Memory B cell (primary cell): ENCODE results near the gene C6orf47.

ENCODE experiments used
- ATAC-seq: fragments of 150-1000 bp; cut with Tn5 transposase; 2 replicates; pipeline ENCODE4 v1.10.0; 2021; ENCODE audit warnings: low read depth, mild to moderate bottlenecking, moderate library complexity
- DNase-seq, 2 donors: peaks; one replicate each; pipeline ENCODE4 v3.0.0; 2022; ENCODE audit warnings: low spot score in 2 of 2
- H3K27ac Mint-ChIP-seq: one replicate; pipeline ENCODE4 v1.8.0; 2022; ENCODE audit warnings: mild to moderate bottlenecking, moderate library complexity, mixed read lengths
- H3K27me3 Mint-ChIP-seq: one replicate; pipeline ENCODE4 v1.8.0; 2022; ENCODE audit warnings: mixed read lengths
- H3K36me3 Mint-ChIP-seq: one replicate; pipeline ENCODE4 v1.8.0; 2022; ENCODE audit warnings: mild to moderate bottlenecking, mixed read lengths
- H3K4me1 Mint-ChIP-seq: one replicate; pipeline ENCODE4 v1.8.0; 2022; ENCODE audit warnings: mixed read lengths
- H3K4me3 Mint-ChIP-seq: one replicate; pipeline ENCODE4 v1.8.0; 2022; ENCODE audit warnings: mild to moderate bottlenecking, moderate library complexity, mixed read lengths
- H3K9me3 Mint-ChIP-seq: one replicate; pipeline ENCODE4 v1.8.0; 2022; ENCODE audit warnings: mixed read lengths

The C6orf47 gene

GRCh38 chr6:31659649-31660380 is 763 bp downstream of the C6orf47 start:
- Mint-ChIP-seq H3K4me1 (peaks cover 69% of the 10 kb centered on the region), H3K4me3 (peak overlapping the region; percentile 94), H3K27ac (peak overlapping the region; percentile 87), H3K36me3 (peaks cover 23% of the 10 kb centered on the region), H3K27me3 (no peaks in the 10 kb centered on the region), H3K9me3 (no peaks in the 10 kb centered on the region)
- ATAC-seq = peak; percentile 62
- no peak for DNase-seq

GRCh38 chr6:31658983-31659648 is 1.5 kb downstream of the C6orf47 start:
- H3K9me3 Mint-ChIP-seq = no peaks in the 10 kb centered on the region
- H3K36me3 Mint-ChIP-seq = peaks cover 20% of the 10 kb centered on the region
- H3K4me1 Mint-ChIP-seq = peaks cover 62% of the 10 kb centered on the region
- H3K27ac Mint-ChIP-seq = peak overlapping the region; percentile 87
- ATAC-seq = no peak
- DNase-seq = no peak
- H3K27me3 Mint-ChIP-seq = no peaks in the 10 kb centered on the region
- peak overlapping the region; percentile 94 for H3K4me3 Mint-ChIP-seq

GRCh38 chr6:31658158-31658688 is 2.4 kb downstream of the C6orf47 start:
- H3K4me3 Mint-ChIP-seq = peak overlapping the region; percentile 4
- ATAC-seq = no peak
- no peak overlapping the region for H3K27ac Mint-ChIP-seq
- no peaks in the 10 kb centered on the region for H3K9me3 Mint-ChIP-seq
- peaks cover 53% of the 10 kb centered on the region for H3K4me1 Mint-ChIP-seq
- no peak for DNase-seq
- no peaks in the 10 kb centered on the region for H3K27me3 Mint-ChIP-seq
- H3K36me3 Mint-ChIP-seq = peaks cover 18% of the 10 kb centered on the region

- peaks cover 17% of the 10 kb centered on the region for H3K36me3 Mint-ChIP-seq
- H3K27me3 Mint-ChIP-seq = no peaks in the 10 kb centered on the region
- peaks cover 54% of the 10 kb centered on the region for H3K4me1 Mint-ChIP-seq
- no peak overlapping the region for H3K27ac Mint-ChIP-seq
- H3K9me3 Mint-ChIP-seq = no peaks in the 10 kb centered on the region
- DNase-seq (no peak), ATAC-seq (no peak)
- no peak overlapping the region for H3K4me3 Mint-ChIP-seq
Observed at GRCh38 chr6:31657406-31658157, 3.0 kb downstream of the C6orf47 start.

GRCh38 chr6:31655349-31656237 is 5.0 kb downstream of the C6orf47 start, which contains the start of gene APOM:
Gene APOM, plus strand, starts transcription at chr6:31655894. Its CDS starts 73 bp downstream, at chr6:31655967.
- H3K36me3 Mint-ChIP-seq = peaks cover 17% of the 10 kb centered on the region
- peaks cover 53% of the 10 kb centered on the region for H3K4me1 Mint-ChIP-seq
- peak within 1 kb of the TSS; percentile 39 for H3K27ac Mint-ChIP-seq
- no peaks in the 10 kb centered on the region for H3K9me3 Mint-ChIP-seq
- ATAC-seq (no peak), DNase-seq (no peak)
- no peaks in the 10 kb centered on the region for H3K27me3 Mint-ChIP-seq
- H3K4me3 Mint-ChIP-seq = no peak within 1 kb of the TSS

- peaks cover 47% of the 10 kb centered on the region for H3K4me1 Mint-ChIP-seq
- H3K4me3 Mint-ChIP-seq = no peak overlapping the region
Observed at GRCh38 chr6:31654574-31655348, 5.8 kb downstream of the C6orf47 start.

GRCh38 chr6:31652925-31653724 is 7.5 kb downstream of the C6orf47 start:
- Mint-ChIP-seq H3K4me1 (peaks cover 35% of the 10 kb centered on the region), H3K9me3 (no peaks in the 10 kb centered on the region), H3K27me3 (no peaks in the 10 kb centered on the region), H3K27ac (peak overlapping the region; percentile 99), H3K36me3 (peaks cover 26% of the 10 kb centered on the region), H3K4me3 (peak overlapping the region; percentile 88)
- DNase-seq (no peak), ATAC-seq (peak; percentile 67)

More at GRCh38 chr6:31654574-31655348, 5.8 kb downstream of the C6orf47 start:
- no peak overlapping the region for H3K27ac Mint-ChIP-seq
- no peak for ATAC-seq
- H3K27me3 Mint-ChIP-seq = no peaks in the 10 kb centered on the region
- no peak for DNase-seq
- no peaks in the 10 kb centered on the region for H3K9me3 Mint-ChIP-seq
- peaks cover 19% of the 10 kb centered on the region for H3K36me3 Mint-ChIP-seq

- DNase-seq = no peak
Observed at GRCh38 chr6:31651602-31652191, 8.9 kb downstream of the C6orf47 start.

GRCh38 chr6:31645325-31645724 is 15.3 kb downstream of the C6orf47 start:
- DNase-seq (no peak), ATAC-seq (no peak)
- Mint-ChIP-seq H3K27ac (no peak overlapping the region), H3K9me3 (no peaks in the 10 kb centered on the region), H3K4me3 (no peak overlapping the region), H3K36me3 (peaks cover 28% of the 10 kb centered on the region), H3K4me1 (peaks cover 3% of the 10 kb centered on the region), H3K27me3 (no peaks in the 10 kb centered on the region)

More at GRCh38 chr6:31651602-31652191, 8.9 kb downstream of the C6orf47 start:
- no peak for ATAC-seq
- no peaks in the 10 kb centered on the region for H3K27me3 Mint-ChIP-seq
- no peaks in the 10 kb centered on the region for H3K9me3 Mint-ChIP-seq
- H3K36me3 Mint-ChIP-seq = peaks cover 26% of the 10 kb centered on the region
- peak overlapping the region; percentile 88 for H3K4me3 Mint-ChIP-seq
- peak overlapping the region; percentile 99 for H3K27ac Mint-ChIP-seq
- peaks cover 28% of the 10 kb centered on the region for H3K4me1 Mint-ChIP-seq

GRCh38 chr6:31643818-31644454 is 16.6 kb downstream of the C6orf47 start:
- DNase-seq (no peak), ATAC-seq (no peak)
- Mint-ChIP-seq H3K9me3 (no peaks in the 10 kb centered on the region), H3K36me3 (peaks cover 25% of the 10 kb centered on the region), H3K27ac (no peak overlapping the region), H3K4me3 (no peak overlapping the region), H3K27me3 (no peaks in the 10 kb centered on the region), H3K4me1 (no peaks in the 10 kb centered on the region)

- Mint-ChIP-seq H3K36me3 (peaks cover 25% of the 10 kb centered on the region), H3K4me3 (no peak overlapping the region), H3K27ac (peak overlapping the region; percentile 35), H3K4me1 (no peaks in the 10 kb centered on the region), H3K9me3 (no peaks in the 10 kb centered on the region), H3K27me3 (no peaks in the 10 kb centered on the region)
- ATAC-seq (no peak), DNase-seq (no peak)
Observed at GRCh38 chr6:31642798-31643570, 17.6 kb downstream of the C6orf47 start.
